WTC11 (cell line): ENCODE measurements around the gene PFKM. TPM values are rescaled to one million over a fixed set of nuclear protein-coding genes. Genes with fewer than 3 reads are reported as not detected.

Experiments used
- ATAC-seq: fragments of 200-7000 bp; cut with Tn5 transposase; 2 replicates; pipeline ENCODE4 v1.10.0; 2021; ENCODE audit warnings: mild to moderate bottlenecking, moderate library complexity
- CTCF ChIA-PET: fragments of 300-600 bp; sonication (Branson Sonifier 250); formaldehyde crosslinking; loops from one replicate; lab custom pipeline; 2021; ENCODE audit warnings: antibody characterized with exemption; lab: Charles Lee
- POLR2A ChIA-PET: fragments of 350-600 bp; sonication (Branson Sonifier 250); formaldehyde crosslinking; loops from one replicate; lab custom pipeline; 2021; ENCODE audit warnings: antibody characterized with exemption; lab: Charles Lee
- DNase-seq: peaks from one replicate; pipeline ENCODE4 v3.0.0; 2021; ENCODE audit warnings: low spot score
- H3K27ac Mint-ChIP-seq: 2 replicates; pipeline ENCODE4 v1.8.0; 2021; ENCODE audit warnings: mixed read lengths
- H3K27me3 Mint-ChIP-seq: 2 replicates; pipeline ENCODE4 v1.8.0; 2021; ENCODE audit warnings: low read depth, mild to moderate bottlenecking, moderate library complexity, mixed read lengths
- H3K36me3 Mint-ChIP-seq: 2 replicates; pipeline ENCODE4 v1.8.0; 2021; ENCODE audit warnings: mixed read lengths
- H3K4me1 Mint-ChIP-seq: 2 replicates; pipeline ENCODE4 v1.8.0; 2022; ENCODE audit warnings: mixed read lengths
- H3K4me3 Mint-ChIP-seq: 2 replicates; pipeline ENCODE4 v1.8.0; 2021; ENCODE audit warnings: mild to moderate bottlenecking, moderate library complexity, mixed read lengths
- H3K9me3 Mint-ChIP-seq: 2 replicates; pipeline ENCODE4 v1.8.0; 2021; ENCODE audit warnings: mixed read lengths
- AFF4 ChIP-seq: sonication (generic); formaldehyde crosslinking; IDR thresholded peaks from 2 replicates; pipeline ENCODE4 v1.8.1; 2023; ENCODE audit warnings: mild to moderate bottlenecking, missing genetic modification reagents, borderline replicate concordance
- ARID4B ChIP-seq: sonication (generic); formaldehyde crosslinking; IDR thresholded peaks from 2 replicates; pipeline ENCODE4 v1.8.0; 2023; ENCODE audit warnings: missing genetic modification reagents, mild to moderate bottlenecking, borderline replicate concordance
- ATF1 ChIP-seq: sonication (generic); formaldehyde crosslinking; IDR thresholded peaks from 2 replicates; pipeline ENCODE4 v1.8.1; 2023; ENCODE audit warnings: mild to moderate bottlenecking, moderate library complexity, missing genetic modification reagents
- CBFB ChIP-seq: sonication (generic); formaldehyde crosslinking; IDR thresholded peaks from 2 replicates; pipeline ENCODE4 v1.8.1; 2022; ENCODE audit warnings: mild to moderate bottlenecking, low read depth, missing genetic modification reagents
- CTCF ChIP-seq: fragments of 200-600 bp; IDR thresholded peaks from 2 replicates; pipeline ENCODE4 v1.8.0; 2022; ENCODE audit warnings: antibody characterized with exemption
- ELF4 ChIP-seq: sonication (generic); formaldehyde crosslinking; IDR thresholded peaks from 2 replicates; pipeline ENCODE4 v1.8.1; 2022; ENCODE audit warnings: low read depth, mild to moderate bottlenecking, moderate library complexity, missing genetic modification reagents
- EMX1 ChIP-seq: fragments of 250-450 bp; sonication (Bioruptor Pico); IDR thresholded peaks from 2 replicates; pipeline ENCODE4 v1.8.0; 2021; ENCODE audit warnings: mild to moderate bottlenecking
- ETV6 ChIP-seq: sonication (generic); formaldehyde crosslinking; IDR thresholded peaks from 2 replicates; pipeline ENCODE4 v1.8.1; 2022; ENCODE audit warnings: mild to moderate bottlenecking, missing genetic modification reagents
- FOXP1 ChIP-seq: sonication (generic); formaldehyde crosslinking; IDR thresholded peaks from 2 replicates; pipeline ENCODE4 v1.8.0; 2022; ENCODE audit warnings: missing genetic modification reagents, mild to moderate bottlenecking, moderate library complexity, borderline replicate concordance
- MYBL2 ChIP-seq: sonication (generic); formaldehyde crosslinking; IDR thresholded peaks from 2 replicates; pipeline ENCODE4 v1.8.1; 2023; ENCODE audit warnings: mild to moderate bottlenecking, moderate library complexity, missing genetic modification reagents
- NFE2L1 ChIP-seq: sonication (generic); formaldehyde crosslinking; IDR thresholded peaks from 2 replicates; pipeline ENCODE4 v1.8.1; 2023; ENCODE audit warnings: missing genetic modification reagents
- PRRX2 ChIP-seq: fragments of 250-450 bp; sonication (Bioruptor Pico); IDR thresholded peaks from 2 replicates; pipeline ENCODE4 v1.8.0; 2021; ENCODE audit warnings: mild to moderate bottlenecking
- RORB ChIP-seq: fragments of 250-450 bp; sonication (Bioruptor Pico); IDR thresholded peaks from 2 replicates; pipeline ENCODE4 v1.9.0; 2021; ENCODE audit warnings: mild to moderate bottlenecking
- SMAD4 ChIP-seq: sonication (generic); formaldehyde crosslinking; IDR thresholded peaks from 2 replicates; pipeline ENCODE4 v1.8.0; 2022; ENCODE audit warnings: mild to moderate bottlenecking, missing genetic modification reagents
- SP1 ChIP-seq: sonication (generic); formaldehyde crosslinking; conservative IDR thresholded peaks from 2 replicates; pipeline ENCODE4 v1.8.1; 2022; ENCODE audit warnings: missing genetic modification reagents
- TCF7 ChIP-seq: sonication (generic); formaldehyde crosslinking; IDR thresholded peaks from 2 replicates; pipeline ENCODE4 v1.8.0; 2022; ENCODE audit warnings: mild to moderate bottlenecking, low read depth, missing genetic modification reagents, moderate library complexity
- ZBTB21 ChIP-seq: sonication (generic); formaldehyde crosslinking; IDR thresholded peaks from 2 replicates; pipeline ENCODE4 v1.8.1; 2023; ENCODE audit warnings: mild to moderate bottlenecking, missing genetic modification reagents, borderline replicate concordance
- ZNF263 ChIP-seq: sonication (generic); formaldehyde crosslinking; IDR thresholded peaks from 2 replicates; pipeline ENCODE4 v1.8.1; 2022; ENCODE audit warnings: low read depth, mild to moderate bottlenecking, moderate library complexity, missing genetic modification reagents
- total RNA-seq: library from RNA; stranded (reverse); gene quantifications from 3 replicates; pipeline ENCODE4 v1.2.3, GENCODE V29; 2021
- TF ChIP-seq, protein P1 (sequence below): sonication (generic); formaldehyde crosslinking; IDR thresholded peaks from 2 replicates; pipeline ENCODE4 v1.8.1; 2023; ENCODE audit warnings: mild to moderate bottlenecking, moderate library complexity, missing genetic modification reagents
- TF ChIP-seq, protein P2 (sequence below): sonication (generic); formaldehyde crosslinking; IDR thresholded peaks from 2 replicates; pipeline ENCODE4 v1.8.0; 2022; ENCODE audit warnings: missing genetic modification reagents

Gene PFKM
- total RNA-seq, 1 experiment from 2014 or later, result 99.3 TPM

DNA sequence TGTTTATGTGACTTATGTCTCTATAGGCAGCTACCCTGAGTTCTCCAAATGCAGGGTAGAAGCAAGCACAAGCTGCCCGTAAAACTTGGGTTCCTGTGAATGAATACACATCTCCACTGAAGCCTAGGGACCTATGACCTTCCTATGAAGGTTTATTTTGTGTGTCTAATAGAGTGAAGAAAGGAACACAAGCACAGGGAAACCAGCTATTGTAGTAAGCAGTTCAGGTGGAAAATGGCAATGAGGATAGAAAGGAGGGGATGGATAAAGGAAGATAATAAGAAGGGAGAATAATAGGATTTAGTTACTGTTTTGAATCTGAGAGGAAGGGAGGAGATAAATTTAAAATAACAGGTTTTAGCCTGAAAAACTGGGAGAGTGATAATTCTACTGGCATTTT, 2.4 kb downstream of the PFKM start:
- TF ChIP-seq SMAD4, result no peak
- TF ChIP-seq, protein P1, sequence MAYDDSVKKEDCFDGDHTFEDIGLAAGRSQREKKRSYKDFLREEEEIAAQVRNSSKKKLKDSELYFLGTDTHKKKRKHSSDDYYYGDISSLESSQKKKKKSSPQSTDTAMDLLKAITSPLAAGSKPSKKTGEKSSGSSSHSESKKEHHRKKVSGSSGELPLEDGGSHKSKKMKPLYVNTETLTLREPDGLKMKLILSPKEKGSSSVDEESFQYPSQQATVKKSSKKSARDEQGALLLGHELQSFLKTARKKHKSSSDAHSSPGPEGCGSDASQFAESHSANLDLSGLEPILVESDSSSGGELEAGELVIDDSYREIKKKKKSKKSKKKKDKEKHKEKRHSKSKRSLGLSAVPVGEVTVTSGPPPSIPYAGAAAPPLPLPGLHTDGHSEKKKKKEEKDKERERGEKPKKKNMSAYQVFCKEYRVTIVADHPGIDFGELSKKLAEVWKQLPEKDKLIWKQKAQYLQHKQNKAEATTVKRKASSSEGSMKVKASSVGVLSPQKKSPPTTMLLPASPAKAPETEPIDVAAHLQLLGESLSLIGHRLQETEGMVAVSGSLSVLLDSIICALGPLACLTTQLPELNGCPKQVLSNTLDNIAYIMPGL (CRISPR knock-in tag), result no peak
- TF ChIP-seq EMX1 (CRISPR knock-in tag), result no peak
- TF ChIP-seq ATF1 (CRISPR knock-in tag), result no peak
- no peak for TF ChIP-seq ZNF263 (CRISPR knock-in tag)
- TF ChIP-seq CTCF, result no peak
- TF ChIP-seq AFF4, result no peak
- H3K4me1 Mint-ChIP-seq, result peaks cover 16% of the 10 kb centered on the region
- no peaks in the 10 kb centered on the region for H3K9me3 Mint-ChIP-seq
- no peaks in the 10 kb centered on the region for H3K27me3 Mint-ChIP-seq
- peaks cover 27% of the 10 kb centered on the region for H3K36me3 Mint-ChIP-seq
- no peak overlapping the region for H3K4me3 Mint-ChIP-seq
- ChIA-PET CTCF (no interaction called here), POLR2A (no interaction called here)
- no peak for ATAC-seq
- H3K27ac Mint-ChIP-seq, result no peak overlapping the region
- DNase-seq, result no peak

- Mint-ChIP-seq H3K4me3 (no peak overlapping the region), H3K27me3 (no peaks in the 10 kb centered on the region), H3K36me3 (peaks cover 33% of the 10 kb centered on the region), H3K9me3 (no peaks in the 10 kb centered on the region), H3K27ac (no peak overlapping the region; the same call in 1 of the 2 replicates), H3K4me1 (peaks cover 16% of the 10 kb centered on the region)
- ChIA-PET POLR2A (no interaction called here), CTCF (no interaction called here)
- DNase-seq (no peak), ATAC-seq (no peak)
- TF ChIP-seq MYBL2 (CRISPR knock-in tag) (no peak), FOXP1 (CRISPR knock-in tag) (no peak), RORB (CRISPR knock-in tag) (no peak), ARID4B (CRISPR knock-in tag) (no peak), ELF4 (CRISPR knock-in tag) (no peak), PRRX2 (CRISPR knock-in tag) (no peak), TCF7 (no peak), SP1 (CRISPR knock-in tag) (no peak), CBFB (no peak), ETV6 (CRISPR knock-in tag) (no peak), ZBTB21 (CRISPR knock-in tag) (no peak), NFE2L1 (CRISPR knock-in tag) (no peak)
- TF ChIP-seq, protein P2, sequence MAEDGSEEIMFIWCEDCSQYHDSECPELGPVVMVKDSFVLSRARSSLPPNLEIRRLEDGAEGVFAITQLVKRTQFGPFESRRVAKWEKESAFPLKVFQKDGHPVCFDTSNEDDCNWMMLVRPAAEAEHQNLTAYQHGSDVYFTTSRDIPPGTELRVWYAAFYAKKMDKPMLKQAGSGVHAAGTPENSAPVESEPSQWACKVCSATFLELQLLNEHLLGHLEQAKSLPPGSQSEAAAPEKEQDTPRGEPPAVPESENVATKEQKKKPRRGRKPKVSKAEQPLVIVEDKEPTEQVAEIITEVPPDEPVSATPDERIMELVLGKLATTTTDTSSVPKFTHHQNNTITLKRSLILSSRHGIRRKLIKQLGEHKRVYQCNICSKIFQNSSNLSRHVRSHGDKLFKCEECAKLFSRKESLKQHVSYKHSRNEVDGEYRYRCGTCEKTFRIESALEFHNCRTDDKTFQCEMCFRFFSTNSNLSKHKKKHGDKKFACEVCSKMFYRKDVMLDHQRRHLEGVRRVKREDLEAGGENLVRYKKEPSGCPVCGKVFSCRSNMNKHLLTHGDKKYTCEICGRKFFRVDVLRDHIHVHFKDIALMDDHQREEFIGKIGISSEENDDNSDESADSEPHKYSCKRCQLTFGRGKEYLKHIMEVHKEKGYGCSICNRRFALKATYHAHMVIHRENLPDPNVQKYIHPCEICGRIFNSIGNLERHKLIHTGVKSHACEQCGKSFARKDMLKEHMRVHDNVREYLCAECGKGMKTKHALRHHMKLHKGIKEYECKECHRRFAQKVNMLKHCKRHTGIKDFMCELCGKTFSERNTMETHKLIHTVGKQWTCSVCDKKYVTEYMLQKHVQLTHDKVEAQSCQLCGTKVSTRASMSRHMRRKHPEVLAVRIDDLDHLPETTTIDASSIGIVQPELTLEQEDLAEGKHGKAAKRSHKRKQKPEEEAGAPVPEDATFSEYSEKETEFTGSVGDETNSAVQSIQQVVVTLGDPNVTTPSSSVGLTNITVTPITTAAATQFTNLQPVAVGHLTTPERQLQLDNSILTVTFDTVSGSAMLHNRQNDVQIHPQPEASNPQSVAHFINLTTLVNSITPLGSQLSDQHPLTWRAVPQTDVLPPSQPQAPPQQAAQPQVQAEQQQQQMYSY, result no peak
Observed at GRCh38 chr12:48122065-48122834, 3.1 kb downstream of the PFKM start.
